SK-N-SH (cell line): ENCODE measurements around the gene PHF20. TPM values are rescaled to one million over a fixed set of nuclear protein-coding genes. Genes with fewer than 3 reads are reported as not detected.

ENCODE experiments used
- CTCF ChIA-PET: fragments of 300-600, 350-600 bp; formaldehyde crosslinking; extraction: SDS; loops from one replicate; lab custom pipeline; 2021; lab: Yijun Ruan, JAX
- POLR2A ChIA-PET: fragments of 350-600 bp; sonication (Branson Sonifier 250); formaldehyde crosslinking; extraction: SDS; loops from one replicate; lab custom pipeline; 2020; ENCODE audit warnings: antibody characterized with exemption, inconsistent platforms; lab: Yijun Ruan, JAX
- DNase-seq: peaks from one replicate; pipeline ENCODE4 v3.0.0; 2012
- H2AFZ ChIP-seq: fragments of 200-600 bp; sonication (generic); 2 replicates; pipeline ENCODE4 v1.8.1; 2016; ENCODE audit warnings: antibody characterized with exemption, mild to moderate bottlenecking, low read depth
- H3F3A ChIP-seq: fragments of 200-600 bp; sonication (generic); replicated peaks from 2 replicates; pipeline ENCODE3; 2016; ENCODE audit warnings: antibody characterized with exemption, mild to moderate bottlenecking; ENCODE audit not compliant: insufficient read depth
- H3K27ac ChIP-seq, 2 experiments: fragments of 200-500 bp in 1 of 2; fragments of 200-600 bp in 1 of 2; sonication (Bioruptor generic) in 1 of 2; sonication (generic), shearing (Covaris generic) in 1 of 2; 2 replicates each; pipeline versions ENCODE4 v1.5.1 to v1.6.1; 2014 to 2016; ENCODE audit warnings: low read depth in 2 of 2, inconsistent platforms in 1 of 2, low read length in 1 of 2, mild to moderate bottlenecking in 1 of 2, mixed read lengths in 1 of 2
- H3K27me3 ChIP-seq: fragments of 200-600 bp; sonication (generic), shearing (Covaris generic); 2 replicates; pipeline ENCODE4 v1.6.1; 2016; ENCODE audit warnings: mixed run types; ENCODE audit not compliant: insufficient read depth
- H3K36me3 ChIP-seq, 2 experiments: fragments of 200-500 bp in 1 of 2; fragments of 200-600 bp in 1 of 2; sonication (Bioruptor generic) in 1 of 2; sonication (generic) in 1 of 2; replicated peaks in 1 of 2; 2 replicates each; pipeline versions ENCODE3 to v1.5.1; 2014 to 2016; ENCODE audit warnings: low read length in 1 of 2, mild to moderate bottlenecking in 1 of 2; ENCODE audit not compliant: insufficient read depth in 2 of 2, control insufficient read depth in 1 of 2
- H3K4me1 ChIP-seq, 2 experiments: fragments of 200-500 bp in 1 of 2; fragments of 200-600 bp in 1 of 2; sonication (Bioruptor generic) in 1 of 2; sonication (generic), shearing (Covaris generic) in 1 of 2; 2 replicates each; pipeline versions ENCODE4 v1.5.1 to v1.6.1; 2014 to 2016; ENCODE audit warnings: low read depth in 1 of 2, low read length in 1 of 2, mixed run types in 1 of 2; ENCODE audit not compliant: insufficient read depth in 2 of 2, control insufficient read depth in 1 of 2
- H3K4me2 ChIP-seq: fragments of 200-600 bp; sonication (generic), shearing (Covaris generic); 2 replicates; pipeline ENCODE4 v1.6.1; 2017; ENCODE audit warnings: mixed run types
- H3K4me3 ChIP-seq, 2 experiments: fragments of 200-500 bp in 1 of 2; fragments of 200-600 bp in 1 of 2; sonication (Bioruptor generic) in 1 of 2; sonication (generic), shearing (Covaris generic) in 1 of 2; 2 replicates each; pipeline versions ENCODE4 v1.5.1 to v1.8.1; 2014 to 2016; ENCODE audit warnings: low read depth in 2 of 2, inconsistent platforms in 1 of 2, low read length in 1 of 2, mild to moderate bottlenecking in 1 of 2, mixed read lengths in 1 of 2, moderate library complexity in 1 of 2
- H3K79me2 ChIP-seq: fragments of 200-600 bp; sonication (generic); 2 replicates; pipeline ENCODE4 v1.8.1; 2017; ENCODE audit warnings: mild to moderate bottlenecking; ENCODE audit not compliant: insufficient read depth
- H3K9ac ChIP-seq: fragments of 200-600 bp; sonication (generic); 2 replicates; pipeline ENCODE4 v1.6.1; 2017; ENCODE audit warnings: mixed run types
- H3K9me2 ChIP-seq: fragments of 200-600 bp; sonication (generic); 2 replicates; pipeline ENCODE4 v1.6.1; 2017; ENCODE audit warnings: mixed run types
- H3K9me3 ChIP-seq: fragments of 200-600 bp; sonication (generic); 2 replicates; pipeline ENCODE4 v1.6.1; 2017; ENCODE audit warnings: mixed run types, mild to moderate bottlenecking, moderate library complexity
- H4K20me1 ChIP-seq: fragments of 200-600 bp; sonication (generic); 2 replicates; pipeline ENCODE4 v1.6.1; 2017; ENCODE audit warnings: mild to moderate bottlenecking, mixed run types; ENCODE audit not compliant: insufficient read depth
- CHD2 ChIP-seq: fragments of 150-350 bp; IDR thresholded peaks from 2 replicates; pipeline ENCODE4 v1.6.1; 2018; ENCODE audit warnings: low read length; ENCODE audit not compliant: partially characterized antibody
- GATA2 ChIP-seq: sonication (generic); formaldehyde crosslinking; IDR thresholded peaks from 2 replicates; pipeline ENCODE4 v1.5.0; 2020; ENCODE audit warnings: mild to moderate bottlenecking, missing genetic modification reagents
- MEF2A ChIP-seq: IDR thresholded peaks from 2 replicates; pipeline ENCODE4 v1.4.0; 2012; ENCODE audit warnings: low read depth, borderline replicate concordance
- POLR2AphosphoS5 ChIP-seq: IDR thresholded peaks from 2 replicates; pipeline ENCODE4 v1.6.1; 2012; ENCODE audit warnings: low read depth, low read length
- RFX5 ChIP-seq: IDR thresholded peaks from 2 replicates; pipeline ENCODE4 v1.6.1; 2012; ENCODE audit warnings: mild to moderate bottlenecking, improper control_type of control experiment, low read length
- RXRA ChIP-seq: IDR thresholded peaks from 2 replicates; pipeline ENCODE4 v1.4.0; 2012; ENCODE audit warnings: low read depth, mild to moderate bottlenecking, borderline replicate concordance
- SIN3A ChIP-seq: IDR thresholded peaks from 2 replicates; pipeline ENCODE4 v1.6.1; 2012; ENCODE audit warnings: low read depth, mild to moderate bottlenecking, low read length, moderate library complexity, borderline replicate concordance
- TCF12 ChIP-seq: IDR thresholded peaks from 2 replicates; pipeline ENCODE4 v1.4.0; 2012
- WGBS: methylation state at CpG from one replicate; pipeline ENCODE4 v1.1.6; 2017; ENCODE audit warnings: low lambda C conversion rate; 5-methylcytosine and 5-hydroxymethylcytosine counted together
- polyA plus RNA-seq, 3 experiments: library from polyadenylated mRNA; depleted of rRNA; stranded (reverse); fragments of >200 nt; gene quantifications; 2 replicates each; pipeline ENCODE4 v1.2.3, GENCODE V29; 2012
- TF ChIP-seq, protein P1 (sequence below): IDR thresholded peaks from 2 replicates; pipeline ENCODE4 v1.6.1; 2012; ENCODE audit warnings: mild to moderate bottlenecking, low read depth, low read length, moderate library complexity
- TF ChIP-seq, protein P2 (sequence below): fragments of 150-350 bp; IDR thresholded peaks from 2 replicates; pipeline ENCODE4 v1.6.1; 2016; ENCODE audit warnings: mild to moderate bottlenecking, low read depth, low read length
- TF ChIP-seq, protein P3 (sequence below): IDR thresholded peaks from 2 replicates; pipeline ENCODE4 v1.4.0; 2012; ENCODE audit warnings: low read depth
- TF ChIP-seq, protein P4 (sequence below): fragments of 200-600 bp; sonication (generic); IDR thresholded peaks from 2 replicates; pipeline ENCODE4 v1.6.1; 2017; ENCODE audit warnings: antibody characterized with exemption, mild to moderate bottlenecking, moderate library complexity

The PHF20 gene
- polyA plus RNA-seq, 1 of the 3 experiments (the other 2 are of a cell fraction), result 23.8 TPM

DNA sequence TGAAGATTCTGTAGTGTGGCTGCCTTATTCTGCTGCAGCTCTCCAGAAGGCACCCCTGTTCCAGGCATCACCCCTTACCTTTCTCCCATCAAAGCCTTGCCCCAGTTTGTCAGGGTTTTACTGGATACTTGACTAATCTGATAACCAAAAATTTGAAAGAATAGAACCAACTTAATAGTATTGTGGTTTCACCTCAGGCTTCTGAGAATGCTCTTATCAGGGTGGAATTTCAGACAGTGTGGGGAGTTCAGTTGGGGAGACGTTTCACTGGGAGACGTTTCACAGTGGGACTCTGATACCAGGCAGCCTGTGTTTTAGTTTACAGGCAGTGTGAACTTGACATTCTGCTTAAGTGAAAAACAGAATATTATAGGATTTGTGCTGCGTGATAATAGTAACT lies 132.0 kb downstream of the PHF20 start:
- POLR2A ChIA-PET, result no interaction called here
- WGBS, result 88% methylated on average over 3 of the region's 3 CpGs

More for the DNA sequence above, 132.0 kb downstream of the PHF20 start:
- Histone ChIP-seq H3K4me1 (peaks cover 11 to 21% of the 10 kb centered on the region in 2 experiments; a peak in 3 of 4 replicates), H3K4me3 (no peak overlapping the region), H3K9me3 (no peaks in the 10 kb centered on the region), H3K79me2 (peaks cover 18% of the 10 kb centered on the region; the same call in 1 of the 2 replicates), H3K36me3 (peaks cover 20 to 21% of the 10 kb centered on the region in 2 experiments), H3K9ac (no peak overlapping the region), H2AFZ (no peak overlapping the region), H4K20me1 (peaks cover 3% of the 10 kb centered on the region; the same call in 1 of the 2 replicates), H3K27ac (no peak overlapping the region), H3K4me2 (no peak overlapping the region), H3F3A (peaks cover 26% of the 10 kb centered on the region), H3K27me3 (no peaks in the 10 kb centered on the region), H3K9me2 (no peaks in the 10 kb centered on the region)
- no peak for DNase-seq
- TF ChIP-seq CHD2 (no peak), RXRA (no peak), TCF12 (no peak), MEF2A (no peak), RFX5 (no peak), SIN3A (no peak), GATA2 (CRISPR knock-in tag) (no peak), POLR2AphosphoS5 (no peak)
- TF ChIP-seq, protein P1, sequence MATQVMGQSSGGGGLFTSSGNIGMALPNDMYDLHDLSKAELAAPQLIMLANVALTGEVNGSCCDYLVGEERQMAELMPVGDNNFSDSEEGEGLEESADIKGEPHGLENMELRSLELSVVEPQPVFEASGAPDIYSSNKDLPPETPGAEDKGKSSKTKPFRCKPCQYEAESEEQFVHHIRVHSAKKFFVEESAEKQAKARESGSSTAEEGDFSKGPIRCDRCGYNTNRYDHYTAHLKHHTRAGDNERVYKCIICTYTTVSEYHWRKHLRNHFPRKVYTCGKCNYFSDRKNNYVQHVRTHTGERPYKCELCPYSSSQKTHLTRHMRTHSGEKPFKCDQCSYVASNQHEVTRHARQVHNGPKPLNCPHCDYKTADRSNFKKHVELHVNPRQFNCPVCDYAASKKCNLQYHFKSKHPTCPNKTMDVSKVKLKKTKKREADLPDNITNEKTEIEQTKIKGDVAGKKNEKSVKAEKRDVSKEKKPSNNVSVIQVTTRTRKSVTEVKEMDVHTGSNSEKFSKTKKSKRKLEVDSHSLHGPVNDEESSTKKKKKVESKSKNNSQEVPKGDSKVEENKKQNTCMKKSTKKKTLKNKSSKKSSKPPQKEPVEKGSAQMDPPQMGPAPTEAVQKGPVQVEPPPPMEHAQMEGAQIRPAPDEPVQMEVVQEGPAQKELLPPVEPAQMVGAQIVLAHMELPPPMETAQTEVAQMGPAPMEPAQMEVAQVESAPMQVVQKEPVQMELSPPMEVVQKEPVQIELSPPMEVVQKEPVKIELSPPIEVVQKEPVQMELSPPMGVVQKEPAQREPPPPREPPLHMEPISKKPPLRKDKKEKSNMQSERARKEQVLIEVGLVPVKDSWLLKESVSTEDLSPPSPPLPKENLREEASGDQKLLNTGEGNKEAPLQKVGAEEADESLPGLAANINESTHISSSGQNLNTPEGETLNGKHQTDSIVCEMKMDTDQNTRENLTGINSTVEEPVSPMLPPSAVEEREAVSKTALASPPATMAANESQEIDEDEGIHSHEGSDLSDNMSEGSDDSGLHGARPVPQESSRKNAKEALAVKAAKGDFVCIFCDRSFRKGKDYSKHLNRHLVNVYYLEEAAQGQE, result no peak
- TF ChIP-seq, protein P2, sequence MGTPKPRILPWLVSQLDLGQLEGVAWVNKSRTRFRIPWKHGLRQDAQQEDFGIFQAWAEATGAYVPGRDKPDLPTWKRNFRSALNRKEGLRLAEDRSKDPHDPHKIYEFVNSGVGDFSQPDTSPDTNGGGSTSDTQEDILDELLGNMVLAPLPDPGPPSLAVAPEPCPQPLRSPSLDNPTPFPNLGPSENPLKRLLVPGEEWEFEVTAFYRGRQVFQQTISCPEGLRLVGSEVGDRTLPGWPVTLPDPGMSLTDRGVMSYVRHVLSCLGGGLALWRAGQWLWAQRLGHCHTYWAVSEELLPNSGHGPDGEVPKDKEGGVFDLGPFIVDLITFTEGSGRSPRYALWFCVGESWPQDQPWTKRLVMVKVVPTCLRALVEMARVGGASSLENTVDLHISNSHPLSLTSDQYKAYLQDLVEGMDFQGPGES, result no peak
- TF ChIP-seq, protein P3, sequence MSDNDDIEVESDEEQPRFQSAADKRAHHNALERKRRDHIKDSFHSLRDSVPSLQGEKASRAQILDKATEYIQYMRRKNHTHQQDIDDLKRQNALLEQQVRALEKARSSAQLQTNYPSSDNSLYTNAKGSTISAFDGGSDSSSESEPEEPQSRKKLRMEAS, result no peak
- TF ChIP-seq, protein P4, sequence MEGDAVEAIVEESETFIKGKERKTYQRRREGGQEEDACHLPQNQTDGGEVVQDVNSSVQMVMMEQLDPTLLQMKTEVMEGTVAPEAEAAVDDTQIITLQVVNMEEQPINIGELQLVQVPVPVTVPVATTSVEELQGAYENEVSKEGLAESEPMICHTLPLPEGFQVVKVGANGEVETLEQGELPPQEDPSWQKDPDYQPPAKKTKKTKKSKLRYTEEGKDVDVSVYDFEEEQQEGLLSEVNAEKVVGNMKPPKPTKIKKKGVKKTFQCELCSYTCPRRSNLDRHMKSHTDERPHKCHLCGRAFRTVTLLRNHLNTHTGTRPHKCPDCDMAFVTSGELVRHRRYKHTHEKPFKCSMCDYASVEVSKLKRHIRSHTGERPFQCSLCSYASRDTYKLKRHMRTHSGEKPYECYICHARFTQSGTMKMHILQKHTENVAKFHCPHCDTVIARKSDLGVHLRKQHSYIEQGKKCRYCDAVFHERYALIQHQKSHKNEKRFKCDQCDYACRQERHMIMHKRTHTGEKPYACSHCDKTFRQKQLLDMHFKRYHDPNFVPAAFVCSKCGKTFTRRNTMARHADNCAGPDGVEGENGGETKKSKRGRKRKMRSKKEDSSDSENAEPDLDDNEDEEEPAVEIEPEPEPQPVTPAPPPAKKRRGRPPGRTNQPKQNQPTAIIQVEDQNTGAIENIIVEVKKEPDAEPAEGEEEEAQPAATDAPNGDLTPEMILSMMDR, result no peak
- CTCF ChIA-PET, result no interaction called here
